Measurements from ENCODE around the gene MCTP2.

DNA sequence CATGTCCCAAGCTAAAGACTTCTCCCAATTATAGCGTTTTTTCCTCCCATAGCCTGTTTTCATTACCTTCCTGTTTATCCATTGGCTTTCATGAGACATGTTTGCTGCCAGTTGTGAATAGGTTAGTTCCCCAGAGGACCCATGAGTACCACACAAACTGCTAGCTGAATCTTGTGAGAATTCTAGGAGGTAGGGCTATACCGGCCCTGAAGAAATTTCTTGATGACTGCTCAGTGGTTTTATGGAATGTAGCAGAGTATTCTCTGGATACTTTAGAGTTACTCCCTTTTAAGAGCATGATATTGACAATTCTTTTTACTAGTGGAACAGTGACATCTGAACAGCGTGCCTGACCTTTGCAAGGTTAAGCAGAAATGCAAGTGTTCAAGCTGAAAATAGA, 210.4 kb downstream of the MCTP2 start:
- TF ChIP-seq, protein P1, sequence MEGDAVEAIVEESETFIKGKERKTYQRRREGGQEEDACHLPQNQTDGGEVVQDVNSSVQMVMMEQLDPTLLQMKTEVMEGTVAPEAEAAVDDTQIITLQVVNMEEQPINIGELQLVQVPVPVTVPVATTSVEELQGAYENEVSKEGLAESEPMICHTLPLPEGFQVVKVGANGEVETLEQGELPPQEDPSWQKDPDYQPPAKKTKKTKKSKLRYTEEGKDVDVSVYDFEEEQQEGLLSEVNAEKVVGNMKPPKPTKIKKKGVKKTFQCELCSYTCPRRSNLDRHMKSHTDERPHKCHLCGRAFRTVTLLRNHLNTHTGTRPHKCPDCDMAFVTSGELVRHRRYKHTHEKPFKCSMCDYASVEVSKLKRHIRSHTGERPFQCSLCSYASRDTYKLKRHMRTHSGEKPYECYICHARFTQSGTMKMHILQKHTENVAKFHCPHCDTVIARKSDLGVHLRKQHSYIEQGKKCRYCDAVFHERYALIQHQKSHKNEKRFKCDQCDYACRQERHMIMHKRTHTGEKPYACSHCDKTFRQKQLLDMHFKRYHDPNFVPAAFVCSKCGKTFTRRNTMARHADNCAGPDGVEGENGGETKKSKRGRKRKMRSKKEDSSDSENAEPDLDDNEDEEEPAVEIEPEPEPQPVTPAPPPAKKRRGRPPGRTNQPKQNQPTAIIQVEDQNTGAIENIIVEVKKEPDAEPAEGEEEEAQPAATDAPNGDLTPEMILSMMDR (conservative IDR thresholded peaks at IDR 0.05) = no peak
- TF ChIP-seq ZFX (IDR thresholded peaks at IDR 0.05) = no peak

Measured in C4-2B (cell line).